DMS53 (cell line): ENCODE measurements around the gene TNRC18.
"Not testable (repeated sequence)": the region's sequence is repeated elsewhere in the genome, so short reads cannot be mapped to it uniquely, and the experiment has no call there.

Experiments used
- DNase-seq: peaks from one replicate; lab custom pipeline; 2025; lab: John Stamatoyannopoulos, UW

The TNRC18 gene

DNA sequence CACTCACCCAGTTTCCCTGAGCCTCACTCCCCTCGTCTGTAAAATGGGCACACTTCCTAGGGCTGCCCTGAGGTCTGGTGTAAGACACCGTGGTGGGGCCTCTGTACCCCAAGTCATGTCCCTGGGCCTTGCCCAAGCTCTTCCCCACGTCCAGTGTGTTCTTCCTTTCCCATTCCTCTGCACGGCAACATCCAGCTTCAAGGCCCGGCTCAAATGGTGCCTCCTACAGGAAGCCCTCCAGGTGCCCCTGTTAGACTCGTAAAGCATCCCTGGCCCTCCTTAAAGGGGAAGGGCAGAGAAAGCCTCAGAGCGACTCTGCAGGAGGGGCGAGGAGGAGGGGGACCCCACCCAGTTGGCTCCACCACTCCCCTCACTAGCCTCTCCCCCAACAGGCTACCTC is 132.3 kb downstream of the TNRC18 start:
- DNase-seq: no peak

DNA sequence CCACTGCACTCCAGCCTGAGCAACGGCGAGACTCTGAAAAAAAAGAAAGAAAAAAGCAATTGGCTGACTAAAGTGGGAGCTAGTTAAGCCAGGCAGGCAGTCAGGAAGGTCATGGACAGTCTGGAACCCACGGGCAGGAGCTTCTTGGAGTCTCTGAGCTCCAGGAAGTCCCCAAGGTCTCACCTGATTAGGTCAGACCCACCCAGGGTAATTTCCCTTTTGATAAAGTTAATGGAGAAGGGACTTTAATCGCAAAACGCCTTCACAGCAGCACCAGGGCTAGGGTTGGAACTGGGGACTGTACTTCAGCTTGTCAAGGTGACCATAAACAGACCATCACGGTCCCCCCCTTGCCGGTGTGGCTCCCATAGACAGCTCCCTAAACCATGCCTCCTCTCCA is 134.3 kb downstream of the TNRC18 start:
- no peak for DNase-seq

DNA sequence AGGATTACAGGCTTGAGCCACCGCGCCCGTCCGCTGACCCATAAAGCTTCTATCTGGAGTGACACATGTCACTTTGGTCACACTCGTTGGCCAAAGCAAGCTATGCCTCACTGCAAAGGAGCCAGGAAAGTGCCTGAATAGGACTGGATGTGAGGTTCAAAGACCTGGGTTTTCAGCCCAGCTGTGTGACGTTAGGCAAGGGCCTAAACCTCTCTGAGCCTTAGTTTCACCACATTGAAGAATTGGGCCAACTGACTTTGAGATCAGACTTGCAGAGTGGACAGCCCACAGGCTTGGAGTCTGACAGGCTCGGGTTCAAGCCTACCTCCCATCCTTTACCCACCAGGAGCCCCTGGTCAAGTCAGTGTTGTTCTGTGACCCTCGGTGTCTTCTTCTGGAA is 135.1 kb downstream of the TNRC18 start:
- DNase-seq: not testable (repeated sequence)

DNA sequence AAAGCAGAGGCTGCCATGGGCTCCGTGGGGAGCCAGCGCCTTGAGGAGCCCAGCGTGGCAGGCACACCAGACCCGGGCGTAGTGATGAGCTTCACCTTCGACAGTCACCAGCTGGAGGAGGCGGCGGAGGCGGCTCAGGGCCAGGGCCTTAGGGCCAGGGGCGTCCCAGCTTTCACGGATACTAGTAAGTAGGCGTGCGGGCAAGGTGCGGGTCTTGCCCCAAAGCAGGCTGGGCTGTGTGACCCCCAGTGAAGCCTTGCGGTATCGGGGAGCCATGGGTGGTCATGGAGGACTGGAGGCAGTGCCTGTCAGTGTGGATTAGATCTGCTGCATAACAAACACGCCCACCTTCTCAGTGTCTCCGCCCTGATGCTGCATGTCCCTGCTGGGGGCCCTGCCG is 135.8 kb downstream of the TNRC18 start:
- no peak for DNase-seq

DNA sequence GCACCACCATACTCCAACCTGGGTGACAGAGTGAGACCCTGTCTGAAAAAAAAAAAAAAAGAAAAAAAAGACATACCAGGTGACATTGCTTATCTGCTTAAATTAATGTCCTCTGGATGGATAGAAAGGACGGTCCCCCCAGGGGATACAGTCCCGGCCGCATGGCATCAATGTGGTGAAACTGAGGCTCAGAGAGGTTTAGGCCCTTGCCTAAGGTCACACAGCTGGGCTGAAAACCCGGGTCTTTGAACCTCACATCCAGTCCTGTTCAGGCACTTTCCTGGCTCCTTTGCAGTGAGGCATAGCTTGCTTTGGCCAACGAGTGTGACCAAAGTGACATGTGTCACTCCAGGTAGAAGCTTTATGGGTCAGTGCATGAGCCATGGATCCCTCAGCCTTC is 136.3 kb downstream of the TNRC18 start:
- not testable (repeated sequence) for DNase-seq

DNA sequence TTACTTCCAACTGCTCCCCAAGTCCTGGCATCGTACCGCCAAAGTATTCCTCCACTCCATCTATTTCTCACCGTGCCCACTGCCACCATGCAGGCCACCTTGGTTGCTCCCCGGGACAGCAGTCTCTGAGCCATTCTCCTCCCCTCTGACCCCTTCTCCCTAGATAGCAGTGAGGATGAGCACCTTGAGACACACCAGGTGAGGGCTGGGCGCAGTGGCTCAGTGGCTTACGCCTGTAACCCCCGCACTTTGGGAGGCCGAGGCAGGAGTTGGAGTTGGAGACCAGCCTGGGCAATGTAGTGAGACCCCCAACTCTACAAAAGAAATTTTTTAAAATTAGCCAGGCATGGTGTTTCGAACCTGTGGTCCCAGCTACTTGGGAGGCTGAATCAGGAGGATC is 136.7 kb downstream of the TNRC18 start:
- no peak for DNase-seq

DNA sequence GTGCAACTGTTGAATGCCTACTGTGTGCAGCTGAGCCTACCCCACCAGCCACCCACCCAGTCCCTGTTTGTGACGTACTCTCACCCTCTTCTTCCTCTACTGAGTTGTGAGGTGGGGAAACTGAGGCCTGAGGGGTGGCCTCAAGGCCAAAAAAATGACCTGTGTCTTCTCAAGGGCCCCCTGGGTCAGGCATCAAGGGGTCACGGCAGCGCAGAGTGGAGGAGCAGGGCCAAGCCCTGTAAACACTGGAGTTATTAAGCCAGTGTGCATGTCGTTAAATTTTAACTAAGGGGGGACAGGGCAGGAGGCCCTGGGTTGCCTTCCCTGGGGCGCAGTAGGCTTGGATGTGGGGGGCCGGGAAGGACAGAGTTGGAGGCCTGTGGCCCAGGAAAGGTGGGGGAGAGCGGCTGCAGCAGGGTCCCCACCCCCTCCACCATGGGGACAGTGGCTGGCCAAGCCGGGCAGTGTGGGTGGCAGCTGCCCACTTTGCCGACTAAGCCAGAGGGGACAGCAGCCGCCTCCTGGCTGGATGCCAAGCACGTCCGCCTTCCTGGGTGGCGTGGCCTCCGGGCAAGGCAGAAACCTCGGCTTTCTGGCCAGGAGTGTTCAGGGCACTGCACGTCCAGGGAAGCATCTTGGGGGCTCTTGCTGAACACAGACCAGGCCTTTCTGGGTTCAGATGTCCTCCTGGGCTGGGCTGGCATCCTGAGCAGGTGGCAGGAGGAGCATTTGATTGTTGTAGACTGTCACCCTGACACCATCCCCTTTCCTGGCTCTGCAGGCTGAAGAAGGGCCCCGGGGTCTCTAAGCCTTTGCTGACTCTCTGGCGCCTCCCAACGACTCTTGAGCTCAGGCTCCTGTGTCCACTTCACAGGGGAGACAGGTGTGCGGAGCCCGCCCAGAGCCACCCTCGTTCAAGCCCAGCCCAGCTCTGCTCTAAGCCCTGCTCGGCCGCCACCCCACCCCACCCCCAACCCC is 139.0 kb downstream of the TNRC18 start:
- peak; percentile 99 for DNase-seq

DNA sequence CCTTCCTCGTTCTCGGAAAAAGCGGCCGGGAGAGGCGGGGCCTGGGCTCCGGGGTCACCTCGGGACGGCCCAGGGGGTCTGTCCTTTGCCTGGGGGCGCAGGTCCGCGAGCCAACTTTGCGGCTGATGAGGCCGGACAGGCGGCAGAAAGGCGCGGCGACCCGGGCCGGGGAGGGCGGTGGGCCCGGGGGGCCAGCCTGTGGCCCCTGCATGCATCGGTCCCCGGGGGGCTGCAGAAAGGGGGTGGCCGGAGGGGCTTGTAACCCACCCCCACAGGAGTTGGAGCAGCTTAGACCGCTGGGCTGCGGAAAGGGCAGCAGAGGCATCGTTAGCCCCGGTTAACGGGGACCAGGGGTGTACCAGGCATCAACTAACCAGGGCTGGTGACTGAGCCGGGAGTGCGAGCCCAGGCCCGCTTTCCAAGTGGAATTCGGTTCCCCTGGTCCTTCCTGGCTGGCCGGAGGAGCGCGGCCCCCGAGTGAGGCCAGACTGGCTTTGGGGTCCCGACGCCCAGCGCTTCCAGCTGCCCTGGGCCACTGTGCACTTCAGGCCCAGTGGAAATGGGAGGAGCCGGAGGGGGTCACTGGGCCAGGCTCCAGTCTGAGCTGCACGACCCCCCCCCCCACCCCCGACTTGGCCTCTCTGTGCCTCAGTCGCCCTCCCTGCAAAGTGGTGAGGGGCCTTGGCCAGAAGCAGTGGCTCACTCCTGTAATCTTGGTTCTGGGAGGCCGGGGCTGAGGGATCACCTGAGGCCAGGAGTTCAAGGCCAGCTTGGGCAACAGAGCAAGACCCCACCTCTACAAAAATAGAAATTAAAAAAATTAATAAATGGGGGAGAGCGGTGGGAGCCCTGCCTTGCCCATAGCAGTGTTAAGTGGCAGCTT is 140.0 kb downstream of the TNRC18 start:
- DNase-seq: peak; percentile 77

DNA sequence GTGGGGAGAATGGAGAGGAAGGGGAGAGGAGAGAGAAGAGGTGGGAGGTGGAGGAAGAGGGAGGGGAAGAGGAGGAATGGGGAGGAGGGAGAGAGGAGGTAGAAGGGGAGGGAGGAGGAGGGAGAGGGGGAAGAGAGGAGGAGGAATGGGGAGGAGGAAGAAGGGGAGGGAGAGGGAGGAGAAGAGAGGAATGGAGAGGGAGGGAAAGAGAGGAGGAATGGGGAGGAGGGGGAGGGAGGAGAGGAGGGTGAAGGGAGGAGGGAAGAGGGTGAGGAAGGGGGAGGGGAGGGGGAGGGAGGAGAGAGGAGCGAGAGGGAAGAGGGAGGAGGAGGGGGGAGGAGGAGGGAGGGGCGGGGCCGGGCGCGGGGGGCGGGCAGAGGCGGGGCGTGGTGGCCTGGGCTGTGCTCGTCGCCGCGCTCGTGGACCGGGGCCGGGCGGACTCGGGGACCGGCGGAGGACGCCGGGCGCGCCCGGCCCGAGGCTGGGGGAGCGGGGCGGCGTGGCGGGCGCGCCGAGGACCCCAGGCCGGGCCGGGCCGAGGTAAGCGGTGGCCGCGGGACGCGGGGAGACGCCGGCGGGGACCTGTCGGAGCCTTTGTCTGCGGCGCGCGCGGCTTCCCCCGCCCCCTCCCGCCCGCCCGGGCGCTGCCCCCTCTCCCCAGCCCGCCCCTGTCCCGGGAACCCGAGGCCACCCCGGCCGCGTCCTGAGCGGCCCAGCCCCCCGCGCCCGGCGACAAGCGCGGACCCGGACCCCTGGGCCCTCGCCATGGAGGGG is 140.9 kb downstream of the TNRC18 start, which contains the start of gene SLC29A4:
SLC29A4 (plus strand) TSS at position 401 of the 774 bp plus-strand sequence. CDS start 4,874 bp downstream, outside the sequence.
- peak; percentile 82 for DNase-seq

DNA sequence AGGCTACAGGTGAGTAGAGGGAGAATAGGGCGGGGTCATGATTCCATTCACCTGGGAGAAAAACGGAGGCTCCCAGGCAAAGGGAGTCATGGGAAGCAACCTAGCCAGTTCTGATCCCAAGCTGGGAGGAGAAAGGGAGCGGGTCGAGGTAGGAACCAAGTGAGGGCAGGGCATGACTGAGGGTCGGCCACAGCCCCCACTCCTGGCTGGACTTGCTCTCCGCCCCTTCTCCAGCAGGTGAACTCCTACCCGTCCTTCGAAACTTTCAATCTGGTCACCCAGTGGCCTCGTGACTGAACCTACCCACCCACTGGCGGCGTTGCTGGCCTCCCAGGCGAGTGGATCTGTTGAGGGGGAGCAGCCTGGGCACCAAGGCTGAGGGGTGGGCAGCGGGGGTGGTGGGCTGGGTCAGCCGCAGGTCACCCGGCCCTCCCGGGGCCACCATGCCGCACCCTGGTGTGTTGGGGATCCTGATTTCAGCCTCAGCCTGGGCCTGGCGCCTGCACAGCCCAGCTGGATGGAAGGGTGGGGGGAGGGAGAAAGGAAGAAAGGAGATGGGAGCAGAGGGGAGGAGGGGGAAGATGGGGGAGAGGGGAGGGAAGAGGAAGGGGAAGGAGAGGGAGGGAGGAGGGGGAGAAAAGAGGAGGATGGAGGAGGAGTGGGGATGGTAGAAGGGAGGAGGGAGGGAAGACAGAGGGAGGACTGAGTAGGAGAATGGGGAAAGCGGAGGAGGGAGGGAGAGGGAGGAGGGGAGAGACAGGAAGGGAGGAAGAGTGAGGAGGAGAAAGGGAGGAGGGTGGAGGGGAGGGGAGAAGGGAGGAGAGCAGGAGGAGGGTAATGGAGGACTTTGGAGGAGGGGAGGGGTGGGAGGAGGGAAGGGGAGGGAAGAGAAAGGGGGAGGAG is 141.8 kb downstream of the TNRC18 start:
- DNase-seq: peak; percentile 48

DNA sequence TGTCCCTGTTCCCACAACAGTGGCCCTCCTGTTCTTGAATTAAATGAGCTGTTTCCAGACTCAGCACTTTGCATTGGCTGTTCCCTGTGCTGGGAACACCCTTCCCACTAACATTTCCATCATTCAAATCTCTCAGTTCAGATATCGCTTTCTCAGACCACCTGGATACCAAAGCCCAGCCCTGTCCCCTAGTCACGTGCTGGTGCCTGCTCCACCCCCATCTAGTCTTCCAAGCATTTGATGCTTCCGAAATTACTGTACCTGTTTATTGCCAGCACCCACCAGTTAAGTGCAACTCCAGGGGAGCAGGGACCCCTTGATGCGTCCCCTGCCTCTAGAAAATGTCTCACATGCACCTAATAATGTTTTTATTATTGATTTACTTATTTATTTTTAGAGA is 143.9 kb downstream of the TNRC18 start:
- DNase-seq: no peak

DNA sequence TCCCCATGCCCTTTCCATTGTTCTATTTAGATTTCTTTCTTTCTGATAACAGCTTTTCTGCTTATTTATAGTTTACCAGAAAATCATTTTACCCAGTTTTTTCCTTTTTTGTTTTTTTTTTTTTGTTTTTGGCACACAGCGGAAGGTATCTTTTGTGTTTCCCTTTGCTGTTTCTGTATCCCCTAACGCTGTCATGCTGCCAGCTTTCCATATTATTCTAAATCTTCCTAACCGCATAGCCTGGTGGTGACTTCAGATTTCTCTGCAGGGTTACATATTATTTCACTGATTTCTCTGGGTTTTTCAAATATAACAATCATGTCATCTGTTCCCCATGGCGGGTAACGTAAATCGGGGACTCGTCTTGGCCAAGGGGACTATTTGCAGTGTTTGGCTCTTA is 144.9 kb downstream of the TNRC18 start:
- DNase-seq: no peak

DNA sequence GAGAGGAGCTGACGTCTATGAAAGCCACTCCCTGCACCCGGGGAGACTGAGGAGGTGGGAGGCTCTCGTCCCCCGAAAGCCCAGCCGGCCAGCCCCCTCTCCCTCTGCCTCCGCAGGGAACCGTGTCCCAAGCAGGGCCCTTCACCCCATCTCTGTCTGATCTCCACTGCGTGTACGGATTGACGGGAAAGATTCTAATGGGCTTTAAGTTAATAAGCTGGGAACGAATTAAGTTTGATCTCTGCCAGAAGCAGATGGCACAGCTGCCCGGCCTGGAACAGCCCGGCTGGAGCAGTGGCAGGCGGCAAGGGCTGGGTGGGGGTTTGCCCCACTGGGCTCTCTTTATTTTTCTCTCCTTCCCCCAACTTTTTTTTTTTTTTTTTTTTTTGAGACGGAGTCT is 147.0 kb downstream of the TNRC18 start:
- no peak for DNase-seq

DNA sequence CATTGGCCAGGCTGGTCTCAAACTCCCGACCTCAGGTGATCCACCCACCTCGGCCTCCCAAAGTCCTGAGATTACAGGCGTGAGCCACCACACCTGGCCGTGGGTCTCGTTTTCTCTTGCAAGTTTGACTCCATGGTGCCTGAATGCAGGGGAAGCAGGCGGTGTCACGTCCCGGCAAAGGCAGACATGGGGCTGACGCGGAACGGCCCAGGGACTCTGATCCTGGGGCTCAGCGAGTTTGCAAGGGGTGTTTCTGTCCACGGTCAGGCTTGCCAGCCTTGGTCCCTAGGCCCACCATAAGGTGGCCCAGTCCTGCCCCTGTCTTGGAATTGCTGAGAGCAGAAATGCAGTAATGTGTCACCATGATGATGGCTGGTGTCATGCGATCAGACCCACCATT is 147.5 kb downstream of the TNRC18 start:
- DNase-seq: not testable (repeated sequence)

DNA sequence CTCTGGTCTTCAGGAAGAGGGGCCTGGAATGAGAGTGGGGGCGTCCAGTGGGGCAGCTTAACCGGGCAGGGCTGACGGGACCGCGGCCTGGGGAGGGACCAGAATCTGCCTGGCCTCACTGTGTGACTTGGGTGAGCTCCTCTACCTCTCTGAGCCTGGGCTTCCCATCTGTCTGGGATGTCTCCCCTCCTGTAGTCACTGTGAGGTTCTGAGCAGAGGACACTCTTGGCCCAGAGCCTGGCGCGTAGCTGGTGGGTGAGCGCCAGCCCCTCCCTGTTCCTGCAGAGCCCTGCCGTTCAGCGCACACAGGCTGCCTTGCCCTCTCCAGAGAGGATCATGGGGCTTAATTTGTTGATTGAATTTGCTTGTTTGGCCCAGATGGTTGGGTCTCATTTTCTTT is 148.1 kb downstream of the TNRC18 start:
- DNase-seq: peak; percentile 49

DNA sequence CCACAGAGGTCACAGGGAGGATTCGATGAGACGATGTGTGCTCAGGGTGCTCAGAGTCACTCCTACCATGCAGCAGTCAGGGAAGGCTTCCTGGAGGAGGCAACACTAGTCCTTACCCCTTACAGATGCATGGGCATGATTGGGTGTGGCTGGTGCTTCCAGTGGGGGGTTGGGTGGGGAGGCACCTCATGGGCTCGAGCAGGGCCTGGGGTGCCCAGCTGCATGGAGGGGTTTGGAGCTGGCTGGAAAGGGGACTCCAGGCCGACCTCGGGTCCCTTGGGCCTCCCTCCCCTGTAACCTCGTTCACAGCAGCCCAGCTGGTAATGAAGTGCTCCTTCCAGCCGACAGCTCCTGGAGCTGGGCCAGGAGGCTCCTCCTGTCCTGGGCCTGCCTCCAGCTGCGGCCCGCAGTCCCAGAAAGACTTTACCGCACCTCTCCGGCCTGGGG is 148.6 kb downstream of the TNRC18 start:
- DNase-seq: peak; percentile 58

DNA sequence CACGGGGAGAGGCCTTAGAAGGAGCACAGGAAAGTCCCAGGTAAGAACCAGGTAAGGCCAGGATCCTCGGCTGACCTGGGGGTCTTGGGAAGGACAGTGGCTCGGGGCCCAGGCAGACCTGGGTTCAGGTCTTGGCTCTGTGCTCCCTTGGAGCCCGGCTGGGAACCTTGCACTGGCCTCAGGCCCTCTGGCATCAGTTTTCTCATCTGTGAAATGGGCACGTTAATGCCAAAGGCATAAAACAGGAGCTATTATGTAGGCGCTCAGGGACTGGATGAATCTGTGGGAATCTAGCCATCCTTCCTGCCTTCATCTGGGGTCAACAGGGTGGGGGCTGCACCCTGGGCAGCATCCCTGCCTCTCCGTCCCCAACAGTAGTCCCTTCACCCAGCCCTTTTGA is 149.2 kb downstream of the TNRC18 start:
- no peak for DNase-seq

DNA sequence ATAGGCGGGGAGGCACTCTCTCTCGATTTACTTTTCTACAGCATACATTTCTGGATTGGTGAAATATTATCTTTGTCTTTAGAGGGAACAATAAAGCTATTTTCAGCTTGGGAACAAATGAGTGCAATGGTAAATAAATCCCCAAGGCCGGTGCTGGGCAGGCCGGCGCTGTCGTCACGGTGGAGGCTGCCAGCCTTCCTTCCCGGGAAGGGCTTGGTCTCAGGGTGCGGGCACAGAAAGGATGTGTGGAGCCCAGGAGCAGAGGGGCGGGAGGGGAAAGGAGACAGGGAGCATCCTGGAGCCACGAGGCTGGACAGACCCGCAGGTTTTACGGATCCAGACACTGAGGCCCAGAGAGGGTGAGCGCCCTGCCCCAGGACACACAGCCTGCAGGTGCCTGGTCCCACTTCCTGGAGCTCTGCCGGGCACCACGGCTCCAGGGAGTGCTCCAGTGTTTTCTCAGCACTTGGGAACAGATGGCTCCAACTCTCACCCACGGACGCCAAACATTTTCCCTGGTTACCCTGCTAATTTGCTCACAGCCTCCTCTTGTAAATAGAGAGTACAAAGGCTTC is 149.7 kb downstream of the TNRC18 start:
- peak; percentile 90 for DNase-seq

DNA sequence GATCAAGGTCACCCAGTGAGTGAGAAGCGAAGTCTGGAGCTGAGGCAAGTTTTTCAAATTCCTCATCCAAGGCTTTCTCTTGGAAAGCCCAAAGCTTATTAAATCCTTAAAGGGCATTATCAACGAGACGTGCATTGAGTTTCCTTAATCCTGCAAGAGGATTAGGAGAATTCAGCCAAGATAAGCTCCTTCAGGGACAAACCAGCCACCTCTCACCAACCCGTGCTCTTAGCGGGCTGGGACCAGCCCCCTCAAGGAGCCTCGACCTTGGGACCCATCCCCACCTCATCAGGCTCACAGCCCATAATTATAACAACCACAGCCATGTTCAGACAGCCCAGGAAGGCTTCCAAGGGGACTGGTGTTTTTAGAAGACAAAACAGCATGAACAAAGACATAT is 152.8 kb downstream of the TNRC18 start:
- DNase-seq: no peak

DNA sequence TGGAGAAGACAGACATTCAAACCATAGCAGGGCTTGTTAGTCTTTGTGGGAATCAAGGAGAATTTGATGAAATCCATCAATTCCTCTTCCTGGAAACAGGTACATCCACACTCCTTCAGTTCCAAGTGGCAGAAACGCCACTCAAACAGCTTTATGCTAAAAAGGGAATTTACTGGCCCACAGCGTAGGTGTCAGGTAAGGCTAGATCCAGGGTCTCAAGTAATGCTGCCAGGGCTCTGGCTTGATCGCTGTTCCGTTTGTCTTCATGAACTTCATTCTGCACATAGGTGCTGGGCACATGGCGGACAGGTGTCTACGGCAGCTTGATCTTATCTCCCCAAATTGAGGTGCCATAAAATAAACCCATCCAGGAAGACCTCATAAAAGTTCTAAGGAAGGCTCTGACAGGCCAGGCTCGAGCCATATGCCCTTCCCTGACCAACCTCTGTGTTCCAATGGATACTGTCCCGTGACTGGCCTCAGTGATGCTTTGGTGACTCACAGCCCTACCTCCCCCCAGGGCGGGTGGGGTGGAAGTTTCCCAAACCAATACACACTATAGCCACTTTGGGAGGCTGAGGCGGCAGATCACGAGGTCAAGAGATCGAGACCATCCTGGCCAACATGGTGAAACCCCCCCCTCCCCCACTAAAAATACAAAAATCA is 153.5 kb downstream of the TNRC18 start:
- DNase-seq: not testable (repeated sequence)
